ENCODE data around the gene ERBB3.

DNA sequence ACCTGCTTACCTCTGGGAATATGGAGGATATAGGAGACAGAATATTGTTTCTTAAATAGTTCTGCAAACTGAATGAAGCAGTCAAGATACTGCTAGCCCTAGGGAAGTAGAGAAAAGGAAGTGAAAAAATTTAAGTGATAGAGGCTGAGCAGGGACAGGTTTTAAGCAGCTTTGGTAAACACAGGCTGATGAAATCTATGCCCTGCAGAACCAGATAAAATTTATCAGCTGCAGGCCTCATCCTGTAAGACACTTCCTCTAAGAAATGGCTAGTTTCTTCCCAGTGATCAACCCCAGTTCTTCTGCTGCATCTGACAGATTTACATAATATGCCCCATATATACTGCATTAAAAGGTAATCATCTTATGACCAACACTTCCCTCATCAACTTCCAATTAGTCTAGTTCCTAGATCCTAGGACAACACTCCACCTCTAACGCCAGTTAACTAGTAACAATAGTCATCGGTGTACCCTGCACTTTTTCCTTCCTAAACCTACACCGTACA lies 46.8 kb downstream of the ERBB3 start:
- TF ChIP-seq, protein P1, sequence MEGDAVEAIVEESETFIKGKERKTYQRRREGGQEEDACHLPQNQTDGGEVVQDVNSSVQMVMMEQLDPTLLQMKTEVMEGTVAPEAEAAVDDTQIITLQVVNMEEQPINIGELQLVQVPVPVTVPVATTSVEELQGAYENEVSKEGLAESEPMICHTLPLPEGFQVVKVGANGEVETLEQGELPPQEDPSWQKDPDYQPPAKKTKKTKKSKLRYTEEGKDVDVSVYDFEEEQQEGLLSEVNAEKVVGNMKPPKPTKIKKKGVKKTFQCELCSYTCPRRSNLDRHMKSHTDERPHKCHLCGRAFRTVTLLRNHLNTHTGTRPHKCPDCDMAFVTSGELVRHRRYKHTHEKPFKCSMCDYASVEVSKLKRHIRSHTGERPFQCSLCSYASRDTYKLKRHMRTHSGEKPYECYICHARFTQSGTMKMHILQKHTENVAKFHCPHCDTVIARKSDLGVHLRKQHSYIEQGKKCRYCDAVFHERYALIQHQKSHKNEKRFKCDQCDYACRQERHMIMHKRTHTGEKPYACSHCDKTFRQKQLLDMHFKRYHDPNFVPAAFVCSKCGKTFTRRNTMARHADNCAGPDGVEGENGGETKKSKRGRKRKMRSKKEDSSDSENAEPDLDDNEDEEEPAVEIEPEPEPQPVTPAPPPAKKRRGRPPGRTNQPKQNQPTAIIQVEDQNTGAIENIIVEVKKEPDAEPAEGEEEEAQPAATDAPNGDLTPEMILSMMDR (conservative IDR thresholded peaks at IDR 0.05 in 1 of 2, IDR thresholded peaks at IDR 0.05 in 1 of 2; ENCODE audit: extremely low read depth in 1 of 2, insufficient read depth in 1 of 2, low read depth in 1 of 2, low read length in 2 of 2) = no peak
- no peak for TF ChIP-seq EZH2 (IDR thresholded peaks at IDR 0.05; ENCODE audit: borderline replicate concordance, low read length)
